Nephron progenitor cell (in vitro differentiated cells): ENCODE results near the gene ISM1.

Source experiments
- DNase-seq: peaks from one replicate; pipeline ENCODE4 v3.0.0; 2021
- H3K27ac Mint-ChIP-seq: 2 replicates; pipeline ENCODE4 v1.8.0; 2021; ENCODE audit warnings: mild to moderate bottlenecking, moderate library complexity, mixed read lengths
- H3K27me3 Mint-ChIP-seq: 2 replicates; pipeline ENCODE4 v1.8.0; 2021; ENCODE audit warnings: mild to moderate bottlenecking, low read depth, mixed read lengths; ENCODE audit not compliant: poor library complexity
- H3K36me3 Mint-ChIP-seq: 2 replicates; pipeline ENCODE4 v1.8.0; 2021; ENCODE audit warnings: low read depth, mixed read lengths
- H3K4me1 Mint-ChIP-seq: 2 replicates; pipeline ENCODE4 v1.8.0; 2021; ENCODE audit warnings: mixed read lengths
- H3K4me3 Mint-ChIP-seq: 2 replicates; pipeline ENCODE4 v1.8.0; 2021; ENCODE audit warnings: mild to moderate bottlenecking, moderate library complexity, mixed read lengths
- H3K9me3 Mint-ChIP-seq: 2 replicates; pipeline ENCODE4 v1.8.0; 2021; ENCODE audit warnings: mild to moderate bottlenecking, moderate library complexity, mixed read lengths
- CTCF ChIP-seq: fragments of 200-600 bp; sonication (generic); IDR thresholded peaks from 2 replicates; pipeline ENCODE4 v1.5.0; 2021; ENCODE audit warnings: antibody characterized with exemption

ISM1 gene

GRCh38 chr20:13222319-13222716, 1.2 kb downstream of the ISM1 start:
- H3K9me3 Mint-ChIP-seq = peaks cover 15% of the 10 kb centered on the region
- H3K4me1 Mint-ChIP-seq = peaks cover 51% of the 10 kb centered on the region
- H3K36me3 Mint-ChIP-seq = peaks cover 22% of the 10 kb centered on the region
- H3K4me3 Mint-ChIP-seq = peak overlapping the region; percentile 89
- peaks cover 28% of the 10 kb centered on the region for H3K27me3 Mint-ChIP-seq
- TF ChIP-seq CTCF = no peak
- DNase-seq = no peak
- H3K27ac Mint-ChIP-seq = peak overlapping the region; percentile 57

GRCh38 chr20:13223736-13224520, 2.9 kb downstream of the ISM1 start:
- Mint-ChIP-seq H3K4me3 (peak overlapping the region; percentile 53), H3K27me3 (peaks cover 13% of the 10 kb centered on the region), H3K4me1 (peaks cover 35% of the 10 kb centered on the region), H3K27ac (no peak overlapping the region), H3K9me3 (peaks cover 27% of the 10 kb centered on the region), H3K36me3 (peaks cover 32% of the 10 kb centered on the region)
- TF ChIP-seq CTCF = no peak
- no peak for DNase-seq

GRCh38 chr20:13226367-13226766, 5.3 kb downstream of the ISM1 start:
- peaks cover 34% of the 10 kb centered on the region for H3K9me3 Mint-ChIP-seq
- TF ChIP-seq CTCF = no peak
- no peak overlapping the region for H3K4me3 Mint-ChIP-seq
- H3K27me3 Mint-ChIP-seq = peaks cover 11% of the 10 kb centered on the region
- peaks cover 47% of the 10 kb centered on the region for H3K36me3 Mint-ChIP-seq
- H3K27ac Mint-ChIP-seq = no peak overlapping the region
- no peak for DNase-seq
- peaks cover 44% of the 10 kb centered on the region for H3K4me1 Mint-ChIP-seq

- TF ChIP-seq CTCF = no peak
- Mint-ChIP-seq H3K9me3 (peaks cover 39% of the 10 kb centered on the region), H3K36me3 (peaks cover 66% of the 10 kb centered on the region), H3K27ac (peak overlapping the region; percentile 19), H3K4me1 (peaks cover 37% of the 10 kb centered on the region), H3K27me3 (peaks cover 6% of the 10 kb centered on the region), H3K4me3 (no peak overlapping the region)
- DNase-seq = no peak
These were observed 7.7 kb downstream of the ISM1 start for GRCh38 chr20:13228771-13229170.

- no peak for DNase-seq
- peaks cover 74% of the 10 kb centered on the region for H3K36me3 Mint-ChIP-seq
- no peak overlapping the region for H3K27ac Mint-ChIP-seq
- peaks cover 45% of the 10 kb centered on the region for H3K9me3 Mint-ChIP-seq
- TF ChIP-seq CTCF = no peak
- no peak overlapping the region for H3K4me3 Mint-ChIP-seq
- peaks cover 5% of the 10 kb centered on the region for H3K27me3 Mint-ChIP-seq
- peaks cover 29% of the 10 kb centered on the region for H3K4me1 Mint-ChIP-seq
These were observed 8.5 kb downstream of the ISM1 start for GRCh38 chr20:13229538-13229937.
